Liver (tissue), 9 donors: ENCODE results near the gene ZNF217. TPM values are rescaled to one million over a fixed set of nuclear protein-coding genes. Genes with fewer than 3 reads are reported as not detected.

Source experiments
- DNase-seq: peaks from one replicate; pipeline ENCODE4 v3.0.0-alpha.2; 2017; ENCODE audit warnings: low spot score
- H3K27ac ChIP-seq, 2 donors: one replicate each; pipeline ENCODE4 v1.7.0; 2013; ENCODE audit warnings: inconsistent platforms in 2 of 2, low read length in 2 of 2, control low read depth in 1 of 2, low read depth in 1 of 2, mild to moderate bottlenecking in 1 of 2
- H3K27me3 ChIP-seq, 4 donors: one replicate each; pipeline versions ENCODE4 v1.6.1 to v1.7.0; 2013; ENCODE audit warnings: low read length in 3 of 4, inconsistent platforms in 1 of 4, mild to moderate bottlenecking in 1 of 4, moderate library complexity in 1 of 4; ENCODE audit not compliant: control insufficient read depth in 4 of 4, insufficient read depth in 4 of 4
- H3K36me3 ChIP-seq, 4 donors: one replicate each; pipeline versions ENCODE4 v1.6.1 to v1.7.0; 2013; ENCODE audit warnings: low read length in 3 of 4, mild to moderate bottlenecking in 3 of 4, low read depth in 1 of 4, moderate library complexity in 1 of 4; ENCODE audit not compliant: control insufficient read depth in 4 of 4, insufficient read depth in 3 of 4
- H3K4me1 ChIP-seq, 4 donors: one replicate each; pipeline versions ENCODE4 v1.6.1 to v1.7.0; 2013; ENCODE audit warnings: low read length in 3 of 4, mild to moderate bottlenecking in 3 of 4, moderate library complexity in 1 of 4; ENCODE audit not compliant: control insufficient read depth in 4 of 4, insufficient read depth in 4 of 4
- H3K4me3 ChIP-seq, 3 donors: one replicate each; pipeline versions ENCODE4 v1.6.1 to v1.7.0; 2013; ENCODE audit warnings: low read length in 3 of 3, control low read depth in 1 of 3, low read depth in 1 of 3, mild to moderate bottlenecking in 1 of 3
- H3K9ac ChIP-seq, 2 donors: one replicate each; pipeline ENCODE4 v1.7.0; 2013; ENCODE audit warnings: low read length in 2 of 2, mild to moderate bottlenecking in 2 of 2, moderate library complexity in 2 of 2, control low read depth in 1 of 2, low read depth in 1 of 2
- H3K9me3 ChIP-seq, 4 donors: one replicate each; pipeline versions ENCODE4 v1.6.1 to v1.7.0; 2013; ENCODE audit warnings: low read length in 3 of 4; ENCODE audit not compliant: control insufficient read depth in 4 of 4
- EGR1 ChIP-seq, 2 donors: IDR thresholded peaks; 2 replicates each; pipeline ENCODE4 v1.6.1; 2016 to 2018; ENCODE audit warnings: antibody characterized with exemption in 2 of 2, low read depth in 2 of 2
- FOXA2 ChIP-seq: IDR thresholded peaks from 2 replicates; pipeline ENCODE4 v1.6.1; 2016; ENCODE audit warnings: antibody characterized with exemption
- GABPA ChIP-seq, 2 donors: IDR thresholded peaks in 1 of 2; conservative IDR thresholded peaks in 1 of 2; 2 replicates each; pipeline ENCODE4 v1.6.1; 2016; ENCODE audit warnings: antibody characterized with exemption in 2 of 2, mild to moderate bottlenecking in 1 of 2, moderate library complexity in 1 of 2
- HNF4A ChIP-seq, 2 donors: conservative IDR thresholded peaks; 2 replicates each; pipeline ENCODE4 v1.6.1; 2016; ENCODE audit warnings: antibody characterized with exemption in 2 of 2, mild to moderate bottlenecking in 2 of 2
- HNF4G ChIP-seq: IDR thresholded peaks from 2 replicates; pipeline ENCODE4 v1.6.1; 2016; ENCODE audit warnings: antibody characterized with exemption
- JUND ChIP-seq, 2 donors: IDR thresholded peaks; 2 replicates each; pipeline ENCODE4 v1.6.1; 2016; ENCODE audit warnings: antibody characterized with exemption in 2 of 2
- RAD21 ChIP-seq, 2 donors: IDR thresholded peaks; 2 replicates each; pipeline ENCODE4 v1.6.1; 2016; ENCODE audit warnings: antibody characterized with exemption in 2 of 2, mild to moderate bottlenecking in 2 of 2
- RXRA ChIP-seq, 2 donors: IDR thresholded peaks; 2 replicates each; pipeline ENCODE4 v1.6.1; 2017 to 2018; ENCODE audit warnings: antibody characterized with exemption in 2 of 2, mild to moderate bottlenecking in 1 of 2
- TAF1 ChIP-seq: conservative IDR thresholded peaks from 2 replicates; pipeline ENCODE4 v1.6.1; 2016; ENCODE audit warnings: antibody characterized with exemption, mild to moderate bottlenecking
- YY1 ChIP-seq: IDR thresholded peaks from 2 replicates; pipeline ENCODE4 v1.6.1; 2016; ENCODE audit warnings: antibody characterized with exemption, mild to moderate bottlenecking
- WGBS: extraction: QIAGEN DNeasy Blood & Tissue Kit; methylation state at CpG from one replicate; pipeline ENCODE4 v1.1.7; 2013; 5-methylcytosine and 5-hydroxymethylcytosine counted together
- polyA plus RNA-seq, 2 donors: library from polyadenylated mRNA; stranded (reverse) in 1 of 2; unstranded in 1 of 2; fragments of 200-250 nt in 1 of 2; fragments of >200 nt in 1 of 2; fragmentation: Nextera tagmentation in 1 of 2; extraction: Ambion mirVana in 1 of 2; gene quantifications; one replicate each; pipeline versions ENCODE4 v1.2.1 to v1.2.3, GENCODE V29; 2013 to 2015
- total RNA-seq, 2 donors: library from RNA; depleted of rRNA; stranded (reverse); fragments of >200 nt; gene quantifications; one replicate each; pipeline ENCODE4 v1.2.3, GENCODE V29; 2014
- TF ChIP-seq, protein P1 (sequence below): IDR thresholded peaks from 2 replicates; pipeline ENCODE4 v1.6.1; 2016; ENCODE audit warnings: antibody characterized with exemption
- TF ChIP-seq, protein P2 (sequence below): IDR thresholded peaks from 2 replicates; pipeline ENCODE4 v1.6.1; 2016; ENCODE audit warnings: antibody characterized with exemption, mild to moderate bottlenecking
- TF ChIP-seq, protein P3 (sequence below): IDR thresholded peaks from 2 replicates; pipeline ENCODE4 v1.6.1; 2016; ENCODE audit warnings: antibody characterized with exemption
- TF ChIP-seq, protein P4 (sequence below): IDR thresholded peaks from 2 replicates; pipeline ENCODE4 v1.6.1; 2016; ENCODE audit warnings: antibody characterized with exemption
- donor health status: healthy.
- donor health status: healthy.
- donor health status: healthy.
- donor health status: healthy.
- donor health status: healthy.

The ZNF217 gene
- total and polyA plus RNA-seq, 4 donors = 4.2 to 16.3 (median 11.2) TPM

DNA sequence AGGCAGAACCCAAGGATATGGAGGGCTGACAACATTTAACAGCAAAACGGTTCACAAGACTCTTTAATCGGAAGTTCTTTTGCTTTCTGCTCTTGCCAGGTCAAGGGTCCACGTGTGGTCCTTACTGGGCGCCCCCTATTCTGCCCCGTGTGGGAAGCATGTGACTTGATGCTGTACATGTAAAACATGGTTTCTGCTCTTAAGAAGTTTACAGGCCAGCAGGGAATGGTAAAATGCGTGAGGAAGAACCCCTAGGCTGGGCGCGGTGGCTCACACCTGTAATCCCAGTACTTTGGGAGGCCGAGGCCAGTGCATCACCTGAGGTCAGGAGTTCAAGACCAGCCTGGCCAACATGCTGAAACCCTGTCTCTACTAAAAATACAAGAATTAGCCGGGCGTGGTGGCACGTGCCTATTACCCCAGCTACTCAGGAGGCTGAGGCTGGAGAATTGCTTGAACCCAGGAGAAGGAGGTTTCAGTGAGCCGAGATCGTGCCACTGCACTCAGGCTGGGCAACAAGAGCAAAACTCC lies 19.3 kb downstream of the ZNF217 start:
- Histone ChIP-seq H3K27ac (no peak overlapping the region), H3K4me3 (no peak overlapping the region), H3K9ac (no peak overlapping the region), H3K9me3 (no peaks in the 10 kb centered on the region), H3K27me3 (no peaks in the 10 kb centered on the region), H3K4me1 (peaks cover 0 to 9% (median 5%) of the 10 kb centered on the region in 4 donors), H3K36me3 (peaks cover 35 to 57% (median 53%) of the 10 kb centered on the region in 4 donors)
- no peak for DNase-seq
- no peak for TF ChIP-seq TAF1
- TF ChIP-seq RAD21 (IDR thresholded peaks at IDR 0.05) = no peak
- 93% methylated on average over 14 of the region's 14 CpGs for WGBS

DNA sequence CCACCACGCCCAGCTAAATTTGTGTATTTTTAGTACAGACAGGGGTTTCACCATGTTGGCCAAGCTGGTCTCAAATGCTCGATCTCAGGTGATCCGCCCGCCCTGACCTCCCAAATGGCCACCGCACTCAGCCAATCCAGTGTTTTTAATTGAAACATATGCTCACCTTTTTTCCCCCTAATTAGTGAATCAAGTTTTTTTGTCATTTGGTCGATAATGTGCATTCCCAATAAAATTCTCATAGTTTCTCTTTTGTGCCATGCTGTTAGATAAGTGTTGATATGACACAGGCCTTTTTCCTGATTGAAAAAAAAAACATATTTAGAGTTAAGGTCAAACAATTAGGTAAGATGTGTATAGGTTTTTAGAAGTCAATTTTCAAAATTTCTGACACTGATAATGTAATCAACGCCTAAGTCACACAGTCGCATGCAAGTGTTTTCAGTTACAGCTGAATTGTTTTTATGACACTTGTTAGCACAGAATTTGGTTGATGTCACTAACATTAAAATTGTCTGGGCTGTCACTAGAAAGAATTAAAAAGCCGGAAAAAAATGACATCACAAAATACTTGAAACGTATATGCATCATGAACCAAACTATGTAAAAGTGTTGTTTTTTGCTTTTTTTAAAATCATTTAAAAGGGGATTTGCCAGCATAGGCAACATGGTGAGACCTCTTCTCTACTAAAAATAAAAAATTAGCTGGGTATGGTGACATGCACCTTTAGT lies 21.9 kb downstream of the ZNF217 start:
- no peak overlapping the region for H3K9ac ChIP-seq
- TF ChIP-seq HNF4A (conservative IDR thresholded peaks at IDR 0.05) (no peak), TAF1 (no peak), GABPA (IDR thresholded peaks at IDR 0.05 in 1 of 2, conservative IDR thresholded peaks at IDR 0.05 in 1 of 2) (no peak), RXRA (IDR thresholded peaks at IDR 0.05) (no peak), HNF4G (no peak), EGR1 (IDR thresholded peaks at IDR 0.05; ENCODE audit: low read depth in 2 of 2) (no peak), YY1 (no peak), RAD21 (IDR thresholded peaks at IDR 0.05) (no peak), JUND (IDR thresholded peaks at IDR 0.05) (no peak), FOXA2 (no peak)
- TF ChIP-seq, protein P1, sequence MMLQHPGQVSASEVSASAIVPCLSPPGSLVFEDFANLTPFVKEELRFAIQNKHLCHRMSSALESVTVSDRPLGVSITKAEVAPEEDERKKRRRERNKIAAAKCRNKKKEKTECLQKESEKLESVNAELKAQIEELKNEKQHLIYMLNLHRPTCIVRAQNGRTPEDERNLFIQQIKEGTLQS = no peak
- TF ChIP-seq, protein P2, sequence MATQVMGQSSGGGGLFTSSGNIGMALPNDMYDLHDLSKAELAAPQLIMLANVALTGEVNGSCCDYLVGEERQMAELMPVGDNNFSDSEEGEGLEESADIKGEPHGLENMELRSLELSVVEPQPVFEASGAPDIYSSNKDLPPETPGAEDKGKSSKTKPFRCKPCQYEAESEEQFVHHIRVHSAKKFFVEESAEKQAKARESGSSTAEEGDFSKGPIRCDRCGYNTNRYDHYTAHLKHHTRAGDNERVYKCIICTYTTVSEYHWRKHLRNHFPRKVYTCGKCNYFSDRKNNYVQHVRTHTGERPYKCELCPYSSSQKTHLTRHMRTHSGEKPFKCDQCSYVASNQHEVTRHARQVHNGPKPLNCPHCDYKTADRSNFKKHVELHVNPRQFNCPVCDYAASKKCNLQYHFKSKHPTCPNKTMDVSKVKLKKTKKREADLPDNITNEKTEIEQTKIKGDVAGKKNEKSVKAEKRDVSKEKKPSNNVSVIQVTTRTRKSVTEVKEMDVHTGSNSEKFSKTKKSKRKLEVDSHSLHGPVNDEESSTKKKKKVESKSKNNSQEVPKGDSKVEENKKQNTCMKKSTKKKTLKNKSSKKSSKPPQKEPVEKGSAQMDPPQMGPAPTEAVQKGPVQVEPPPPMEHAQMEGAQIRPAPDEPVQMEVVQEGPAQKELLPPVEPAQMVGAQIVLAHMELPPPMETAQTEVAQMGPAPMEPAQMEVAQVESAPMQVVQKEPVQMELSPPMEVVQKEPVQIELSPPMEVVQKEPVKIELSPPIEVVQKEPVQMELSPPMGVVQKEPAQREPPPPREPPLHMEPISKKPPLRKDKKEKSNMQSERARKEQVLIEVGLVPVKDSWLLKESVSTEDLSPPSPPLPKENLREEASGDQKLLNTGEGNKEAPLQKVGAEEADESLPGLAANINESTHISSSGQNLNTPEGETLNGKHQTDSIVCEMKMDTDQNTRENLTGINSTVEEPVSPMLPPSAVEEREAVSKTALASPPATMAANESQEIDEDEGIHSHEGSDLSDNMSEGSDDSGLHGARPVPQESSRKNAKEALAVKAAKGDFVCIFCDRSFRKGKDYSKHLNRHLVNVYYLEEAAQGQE = no peak
- TF ChIP-seq, protein P3, sequence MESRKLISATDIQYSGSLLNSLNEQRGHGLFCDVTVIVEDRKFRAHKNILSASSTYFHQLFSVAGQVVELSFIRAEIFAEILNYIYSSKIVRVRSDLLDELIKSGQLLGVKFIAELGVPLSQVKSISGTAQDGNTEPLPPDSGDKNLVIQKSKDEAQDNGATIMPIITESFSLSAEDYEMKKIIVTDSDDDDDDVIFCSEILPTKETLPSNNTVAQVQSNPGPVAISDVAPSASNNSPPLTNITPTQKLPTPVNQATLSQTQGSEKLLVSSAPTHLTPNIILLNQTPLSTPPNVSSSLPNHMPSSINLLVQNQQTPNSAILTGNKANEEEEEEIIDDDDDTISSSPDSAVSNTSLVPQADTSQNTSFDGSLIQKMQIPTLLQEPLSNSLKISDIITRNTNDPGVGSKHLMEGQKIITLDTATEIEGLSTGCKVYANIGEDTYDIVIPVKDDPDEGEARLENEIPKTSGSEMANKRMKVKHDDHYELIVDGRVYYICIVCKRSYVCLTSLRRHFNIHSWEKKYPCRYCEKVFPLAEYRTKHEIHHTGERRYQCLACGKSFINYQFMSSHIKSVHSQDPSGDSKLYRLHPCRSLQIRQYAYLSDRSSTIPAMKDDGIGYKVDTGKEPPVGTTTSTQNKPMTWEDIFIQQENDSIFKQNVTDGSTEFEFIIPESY = no peak
- TF ChIP-seq, protein P4, sequence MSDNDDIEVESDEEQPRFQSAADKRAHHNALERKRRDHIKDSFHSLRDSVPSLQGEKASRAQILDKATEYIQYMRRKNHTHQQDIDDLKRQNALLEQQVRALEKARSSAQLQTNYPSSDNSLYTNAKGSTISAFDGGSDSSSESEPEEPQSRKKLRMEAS = no peak
- DNase-seq = no peak
- peaks cover 34 to 61% (median 57%) of the 10 kb centered on the region in 4 donors for H3K36me3 ChIP-seq
- H3K9me3 ChIP-seq = no peaks in the 10 kb centered on the region
- no peaks in the 10 kb centered on the region for H3K4me1 ChIP-seq
- WGBS = 96% methylated on average over 10 of the region's 10 CpGs
- no peaks in the 10 kb centered on the region for H3K27me3 ChIP-seq
- H3K4me3 ChIP-seq = no peak overlapping the region
- no peak overlapping the region for H3K27ac ChIP-seq
